Cardiac septum (tissue), 1 donor: ENCODE results near the gene USP44. TPM values are rescaled to one million over a fixed set of nuclear protein-coding genes. Genes with fewer than 3 reads are reported as not detected.
"Not testable (repeated sequence)": the region's sequence is repeated elsewhere in the genome, so short reads cannot be mapped to it uniquely, and the experiment has no call there.

Experiments used
- DNase-seq: peaks from one replicate; pipeline ENCODE4 v3.0.0-alpha.2; 2020; ENCODE audit warnings: low spot score
- intact Hi-C: fragments of 100-400 bp; cut with DNase I; formaldehyde crosslinking; loops from one replicate; pipeline ENCODE4 v1.14.0; 2022
- total RNA-seq: library from RNA; stranded (reverse); fragmentation: NEBNext Ultra II Directional; extraction: Animal tissue kit (Norgen Biotek cat#: 25700); gene quantifications from one replicate; pipeline ENCODE4 v1.2.1, GENCODE V29; 2021
- donor health status: DM: no; HTN: no; CAD: no.

Gene USP44
- total RNA-seq, 1 donor from 2014 or later, result 0.35 TPM

DNA sequence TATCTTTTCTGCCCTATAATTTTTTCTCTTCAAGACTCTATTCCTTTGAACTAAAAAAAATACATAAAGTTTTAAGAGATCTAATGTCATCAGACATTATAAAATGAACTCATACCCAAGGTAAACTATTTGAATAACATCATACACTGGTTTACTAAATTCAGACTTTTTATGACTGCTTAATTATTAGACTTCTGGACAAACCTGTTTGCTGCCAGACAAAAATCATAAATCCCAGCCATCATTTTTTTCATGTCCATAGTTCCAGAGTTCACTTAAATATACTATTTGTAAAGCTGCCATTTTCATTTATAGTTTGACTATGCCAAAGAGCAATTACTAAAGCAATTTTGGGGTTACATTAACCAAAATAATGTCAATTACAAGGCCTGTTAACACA lies 34.0 kb downstream of the USP44 start:
- no peak for DNase-seq
- intact Hi-C loops, result no loop called here

DNA sequence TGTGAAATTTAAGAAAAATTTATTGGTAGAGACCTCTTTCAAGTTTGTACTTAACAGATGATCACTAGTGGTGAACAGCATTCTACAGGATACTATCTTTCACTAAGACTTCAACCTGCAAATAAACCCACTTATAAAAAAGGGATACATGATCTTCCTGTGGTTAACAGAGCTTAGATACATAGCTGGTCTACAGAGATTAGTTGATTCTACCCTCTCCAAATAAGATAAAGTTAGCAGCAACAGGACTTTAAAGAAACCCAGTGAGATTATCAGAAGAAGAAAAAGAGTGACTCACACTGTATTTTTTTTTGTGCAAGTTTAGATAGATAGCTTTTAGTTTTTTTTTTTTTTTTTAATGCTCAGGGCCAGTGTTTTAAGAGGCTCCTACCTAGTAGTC lies 34.5 kb downstream of the USP44 start:
- intact Hi-C loops, result no loop called here
- DNase-seq, result no peak

GRCh38 chr12:95515197-95515596 lies 36.1 kb downstream of the USP44 start:
- DNase-seq, result no peak
- intact Hi-C loops, result no loop called here

DNA sequence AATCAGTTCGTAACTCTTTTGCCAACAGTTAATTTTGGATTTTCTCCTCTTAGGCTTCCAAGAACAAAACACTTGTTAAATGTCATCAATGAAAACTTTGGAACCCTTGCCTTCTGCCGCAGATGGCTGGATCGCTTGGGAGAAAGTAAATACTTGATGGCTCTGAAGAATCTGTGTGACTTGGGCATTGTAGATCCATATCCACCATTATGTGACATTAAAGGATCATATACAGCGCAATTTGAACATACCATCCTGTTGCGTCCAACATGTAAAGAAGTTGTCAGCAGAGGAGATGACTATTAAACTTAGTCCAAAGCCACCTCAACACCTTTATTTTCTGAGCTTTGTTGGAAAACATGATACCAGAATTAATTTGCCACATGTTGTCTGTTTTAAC lies 37.7 kb downstream of the USP44 start:
- intact Hi-C loops, result no loop called here
- no peak for DNase-seq

GRCh38 chr12:95511977-95512376 lies 39.3 kb downstream of the USP44 start:
- no peak for DNase-seq
- intact Hi-C loops, result no loop called here

- intact Hi-C loops, result no loop called here
- no peak for DNase-seq
Observed at GRCh38 chr12:95509300-95509699, 42.0 kb downstream of the USP44 start.

GRCh38 chr12:95506707-95507523 lies 44.4 kb downstream of the USP44 start:
- no peak for DNase-seq

DNA sequence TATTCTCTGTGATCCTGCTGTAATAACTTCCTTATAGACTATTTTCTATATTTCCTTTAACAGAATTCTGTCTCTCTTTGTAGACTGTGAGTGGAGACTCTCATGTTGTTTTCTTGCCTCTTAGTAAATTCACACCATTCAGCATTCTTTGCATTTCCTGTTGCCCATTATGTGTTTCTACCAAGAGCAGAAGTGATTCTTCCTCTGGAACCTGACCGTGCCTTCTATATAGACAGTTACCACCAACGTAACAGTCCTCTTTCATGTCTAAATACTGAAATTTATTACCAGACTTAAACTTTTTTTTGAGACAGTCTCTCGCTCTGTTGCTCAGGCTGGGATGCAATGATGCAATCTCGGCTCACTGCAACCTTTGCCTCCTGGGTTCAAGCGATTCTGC lies 46.2 kb downstream of the USP44 start:
- DNase-seq, result no peak
- intact Hi-C loops, result no loop called here

More at GRCh38 chr12:95506707-95507523, 44.4 kb downstream of the USP44 start:
- intact Hi-C loops, result no loop called here

DNA sequence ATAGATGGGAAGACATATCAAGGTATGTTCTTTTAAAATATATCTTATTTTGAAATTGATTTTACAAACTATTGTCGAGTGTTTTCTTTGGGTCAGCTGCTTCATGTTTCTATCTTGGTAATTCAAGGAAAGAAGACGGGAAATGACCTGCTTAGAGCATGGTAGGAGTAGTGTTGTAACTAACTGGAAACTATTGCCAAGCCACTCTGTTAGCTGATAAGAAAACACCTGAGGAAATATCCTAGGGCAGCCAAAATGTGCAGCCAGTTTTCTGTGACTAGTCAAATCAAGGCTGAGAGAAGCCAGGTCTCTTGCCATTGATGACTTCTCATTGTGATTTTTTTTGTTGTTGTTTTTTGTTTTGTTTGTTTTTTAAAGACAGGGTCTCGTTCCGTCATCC lies 47.1 kb downstream of the USP44 start:
- intact Hi-C loops, result no loop called here

GRCh38 chr12:95499772-95500171 lies 51.5 kb downstream of the USP44 start:
- DNase-seq, result no peak
- intact Hi-C loops, result no loop called here

More for the DNA sequence above, 47.1 kb downstream of the USP44 start:
- DNase-seq, result no peak

GRCh38 chr12:95498968-95499367 lies 52.3 kb downstream of the USP44 start:
- no peak for DNase-seq
- intact Hi-C loops, result no loop called here

DNA sequence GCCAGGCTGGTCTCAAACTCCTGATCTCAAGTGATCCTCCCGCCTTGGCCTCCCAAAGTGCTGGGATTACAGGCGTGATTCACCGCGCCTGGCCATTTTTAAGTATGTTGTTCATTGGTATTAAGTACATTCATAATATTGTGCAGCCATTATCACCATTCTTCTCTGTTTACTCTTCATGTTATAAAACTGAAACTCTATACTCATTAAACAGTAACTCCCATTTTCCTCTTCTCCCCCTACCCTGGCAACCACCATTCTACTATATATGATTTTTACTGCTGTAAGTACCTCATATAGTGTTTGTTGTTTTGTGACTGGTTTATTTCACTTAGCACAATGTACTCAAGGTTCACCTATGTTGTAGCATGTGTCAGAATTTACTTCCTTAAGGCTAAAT lies 54.2 kb downstream of the USP44 start:
- intact Hi-C loops, result no loop called here
- DNase-seq, result no peak

GRCh38 chr12:95495433-95495832 lies 55.8 kb downstream of the USP44 start:
- DNase-seq, result no peak
- intact Hi-C loops, result no loop called here

DNA sequence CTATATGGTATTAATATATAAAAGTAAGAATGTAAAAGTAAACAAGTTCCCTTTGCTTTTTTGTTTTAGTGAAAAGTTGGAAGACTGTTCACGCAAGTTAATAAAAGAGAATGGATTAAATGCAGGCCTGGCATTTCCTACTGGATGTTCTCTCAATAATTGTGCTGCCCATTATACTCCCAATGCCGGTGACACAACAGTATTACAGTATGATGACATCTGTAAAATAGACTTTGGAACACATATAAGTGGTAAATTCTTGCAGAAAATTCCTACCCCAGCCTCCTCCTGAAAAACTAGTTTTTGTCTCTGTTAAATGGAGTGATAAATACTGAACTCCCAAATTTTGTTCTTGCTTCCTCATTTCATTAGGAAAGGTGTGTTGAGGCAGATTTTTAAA lies 56.4 kb downstream of the USP44 start:
- intact Hi-C loops, result no loop called here
- DNase-seq, result no peak

DNA sequence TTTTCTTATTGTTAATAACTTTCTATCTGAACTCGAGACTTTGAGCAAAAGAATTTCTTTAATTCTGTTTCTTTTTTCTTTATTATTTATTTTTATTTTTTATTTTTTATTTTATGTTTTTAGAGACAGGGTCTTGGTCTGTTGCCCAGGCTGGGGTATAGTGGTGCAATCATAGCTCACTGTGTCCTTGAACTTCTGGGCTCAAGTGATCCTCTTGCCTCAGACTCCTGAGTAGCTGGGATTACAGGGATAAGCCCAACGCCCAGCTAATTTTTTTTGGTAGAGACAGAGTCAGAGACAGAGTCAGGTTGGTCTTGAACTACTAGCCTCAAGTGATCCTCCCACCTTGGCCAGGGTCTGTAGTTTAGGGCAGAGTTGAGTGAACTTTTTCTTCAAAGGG lies 58.8 kb downstream of the USP44 start:
- DNase-seq, result no peak
- intact Hi-C loops, result no loop called here

GRCh38 chr12:95487024-95487423 lies 64.3 kb downstream of the USP44 start:
- intact Hi-C loops, result no loop called here
- no peak for DNase-seq

- intact Hi-C loops, result no loop called here
- no peak for DNase-seq
Observed at GRCh38 chr12:95484524-95484923, 66.8 kb downstream of the USP44 start.

- DNase-seq, intact Hi-C loops: not testable (repeated sequence)
Observed at GRCh38 chr12:95482564-95482963, 68.7 kb downstream of the USP44 start.

- intact Hi-C loops, result no loop called here
Observed at GRCh38 chr12:95481888-95482287, 69.4 kb downstream of the USP44 start.

GRCh38 chr12:95481072-95481471 lies 70.2 kb downstream of the USP44 start:
- intact Hi-C loops, result no loop called here
- DNase-seq, result no peak

More at GRCh38 chr12:95481888-95482287, 69.4 kb downstream of the USP44 start:
- DNase-seq, result no peak

- intact Hi-C loops, result no loop called here
- no peak for DNase-seq
Observed at GRCh38 chr12:95480230-95480629, 71.0 kb downstream of the USP44 start.

GRCh38 chr12:95474660-95474958 lies 76.7 kb downstream of the USP44 start:
- intact Hi-C loops, result loop anchor here (1.0 to 5.0 kb wide), 3 partner anchors 89 to 257 kb away; partner anchors contain the start of genes FGD6 and VEZT
- DNase-seq, result no peak
